ENCODE measurements around the gene ST6GALNAC3. TPM values are rescaled to one million over a fixed set of nuclear protein-coding genes. Genes with fewer than 3 reads are reported as not detected.

ST6GALNAC3 gene
- total RNA-seq, 2 donors from 2014 or later: 0.35 to 2.5 TPM

DNA sequence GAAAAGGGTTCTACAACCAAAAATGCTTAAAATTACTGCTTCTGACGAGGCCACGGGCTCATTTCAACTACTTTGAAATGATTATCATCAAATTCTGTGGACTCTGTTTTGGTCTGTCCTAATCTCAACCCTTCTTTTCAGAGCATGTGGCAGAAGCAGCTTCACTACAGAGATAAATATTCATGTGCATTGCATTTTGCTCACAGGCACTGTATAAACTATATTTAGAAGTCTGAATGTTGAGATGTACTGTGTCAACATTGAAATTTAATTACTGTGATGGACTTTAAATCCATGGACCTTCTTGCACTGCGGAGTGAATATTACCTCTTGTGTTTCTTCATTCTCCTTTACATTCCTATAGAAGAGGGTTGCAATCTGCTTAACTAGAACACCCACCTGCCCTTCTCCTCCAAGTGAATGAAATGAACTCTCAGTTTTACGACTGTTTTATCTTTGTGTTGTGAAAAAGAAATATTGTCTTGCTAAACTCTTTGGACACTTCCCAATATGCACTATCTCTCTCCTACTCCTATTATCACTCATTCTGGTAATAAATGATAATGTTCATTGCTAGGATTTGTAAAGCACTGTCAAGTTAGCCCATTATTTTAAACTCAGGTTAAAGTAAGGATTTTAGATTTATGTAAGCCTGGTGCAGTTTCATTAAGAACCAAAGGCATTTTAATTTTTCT lies 511.6 kb downstream of the ST6GALNAC3 start:
- H3K27ac Mint-ChIP-seq: no peak overlapping the region
- no peak for ATAC-seq (replicated peaks in 1 of 2)
- H3K27me3 Mint-ChIP-seq (ENCODE audit: low read depth): no peaks in the 10 kb centered on the region
- H3K4me3 Mint-ChIP-seq: no peak overlapping the region
- no peaks in the 10 kb centered on the region for H3K36me3 Mint-ChIP-seq (ENCODE audit: insufficient read depth in 2 of 2)
- H3K4me1 Mint-ChIP-seq (ENCODE audit: low read depth): peaks cover 14% of the 10 kb centered on the region
- H3K9me3 Mint-ChIP-seq: no peaks in the 10 kb centered on the region
- DNase-seq: no peak

DNA sequence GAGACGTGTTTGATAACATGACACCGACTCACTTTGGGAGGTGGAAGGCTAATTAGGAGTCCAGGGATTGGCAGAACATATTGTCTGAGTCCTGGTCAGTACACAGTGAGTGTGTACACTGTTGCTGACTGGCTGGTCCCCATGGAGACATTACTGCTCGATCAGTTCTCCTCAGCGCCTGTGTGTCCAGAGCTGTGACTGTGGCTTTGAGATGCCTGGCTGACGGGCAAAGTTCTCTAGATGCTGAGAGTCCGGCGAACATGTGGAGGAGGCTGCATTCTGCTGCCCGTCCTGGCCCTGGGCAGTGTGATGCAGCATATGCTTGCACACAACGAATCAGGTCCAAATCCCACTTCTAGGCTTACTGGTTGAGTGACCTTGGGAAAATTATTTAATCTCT lies 512.7 kb downstream of the ST6GALNAC3 start:
- Mint-ChIP-seq H3K4me3 (no peak overlapping the region), H3K9me3 (no peaks in the 10 kb centered on the region), H3K4me1 (ENCODE audit: low read depth) (peaks cover 14% of the 10 kb centered on the region), H3K36me3 (ENCODE audit: insufficient read depth in 2 of 2) (no peaks in the 10 kb centered on the region), H3K27me3 (ENCODE audit: low read depth) (no peaks in the 10 kb centered on the region), H3K27ac (no peak overlapping the region)
- DNase-seq: no peak
- no peak for ATAC-seq (replicated peaks in 1 of 2)

DNA sequence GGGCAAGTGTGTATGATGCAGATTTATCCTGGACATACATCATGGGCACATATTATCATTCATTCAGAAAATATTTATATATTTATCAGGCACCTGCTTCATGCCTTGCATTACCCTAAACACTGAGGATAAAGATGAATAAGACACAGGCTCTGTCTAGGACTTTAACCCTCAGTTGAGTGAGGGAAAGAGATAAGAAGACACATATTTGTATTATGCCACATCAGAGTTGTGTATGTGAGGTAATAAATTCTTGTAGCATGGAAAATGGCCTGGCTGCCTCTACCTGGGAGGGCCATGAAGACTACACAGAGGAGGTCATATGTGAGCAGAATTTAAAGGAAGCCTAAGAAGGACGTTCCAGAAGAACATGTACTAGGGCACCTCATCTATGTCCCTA lies 516.9 kb downstream of the ST6GALNAC3 start:
- Mint-ChIP-seq H3K9me3 (peaks cover 0 to 2% of the 10 kb centered on the region in 2 donors), H3K36me3 (ENCODE audit: insufficient read depth in 2 of 2) (peaks cover 0 to 2% of the 10 kb centered on the region in 2 donors), H3K27ac (no peak overlapping the region), H3K27me3 (ENCODE audit: low read depth) (no peaks in the 10 kb centered on the region), H3K4me1 (ENCODE audit: low read depth) (no peaks in the 10 kb centered on the region), H3K4me3 (no peak overlapping the region)
- DNase-seq (no peak), ATAC-seq (replicated peaks in 1 of 2) (no peak)

DNA sequence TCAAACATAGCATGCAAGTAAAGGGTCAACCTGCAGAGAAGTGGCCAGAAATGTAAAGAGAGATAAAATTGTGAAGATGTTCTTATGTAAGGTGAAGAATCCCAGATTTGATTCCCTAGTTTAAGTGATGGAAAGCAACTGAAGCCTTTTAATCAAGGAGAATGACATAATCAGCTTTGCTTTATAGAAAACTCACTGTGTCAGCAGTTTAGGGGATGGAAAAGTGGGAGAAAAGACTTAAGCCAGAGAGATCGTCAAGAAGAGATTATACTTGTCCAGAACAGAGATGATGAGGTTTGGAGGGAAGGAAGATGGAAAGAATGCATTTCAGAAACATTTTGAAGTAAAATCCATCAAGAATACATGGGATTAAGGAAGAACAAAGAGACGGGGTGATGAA lies 517.4 kb downstream of the ST6GALNAC3 start:
- peaks cover 0 to 2% of the 10 kb centered on the region in 2 donors for H3K36me3 Mint-ChIP-seq (ENCODE audit: insufficient read depth in 2 of 2)
- no peaks in the 10 kb centered on the region for H3K4me1 Mint-ChIP-seq (ENCODE audit: low read depth)
- H3K4me3 Mint-ChIP-seq: no peak overlapping the region
- H3K27me3 Mint-ChIP-seq (ENCODE audit: low read depth): no peaks in the 10 kb centered on the region
- no peak for DNase-seq
- no peak overlapping the region for H3K27ac Mint-ChIP-seq
- H3K9me3 Mint-ChIP-seq: peaks cover 0 to 2% of the 10 kb centered on the region in 2 donors
- no peak for ATAC-seq (replicated peaks in 1 of 2)

DNA sequence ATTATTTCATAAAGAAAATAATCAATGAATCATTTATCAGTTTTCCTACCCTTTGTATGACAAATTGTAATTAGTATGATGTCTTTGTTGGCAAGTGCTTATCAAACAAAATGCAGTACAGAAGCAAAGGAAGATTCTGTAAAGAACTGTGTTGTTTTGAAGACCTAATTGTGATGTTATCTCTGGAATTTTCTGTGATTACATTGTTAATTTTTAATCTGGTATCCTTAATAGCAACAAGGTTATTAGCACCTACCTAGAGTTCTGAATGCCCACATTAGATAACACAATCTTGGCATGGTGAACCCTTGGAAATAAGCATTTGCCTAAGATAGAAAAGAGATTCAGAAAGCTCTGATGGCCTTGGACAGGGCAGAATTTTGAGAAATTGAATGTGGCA lies 518.6 kb downstream of the ST6GALNAC3 start:
- Mint-ChIP-seq H3K4me1 (ENCODE audit: low read depth) (no peaks in the 10 kb centered on the region), H3K9me3 (peaks cover 0 to 2% of the 10 kb centered on the region in 2 donors), H3K27ac (no peak overlapping the region), H3K27me3 (ENCODE audit: low read depth) (no peaks in the 10 kb centered on the region), H3K4me3 (no peak overlapping the region), H3K36me3 (ENCODE audit: insufficient read depth in 2 of 2) (peaks cover 0 to 2% of the 10 kb centered on the region in 2 donors)
- ATAC-seq (replicated peaks in 1 of 2): no peak
- no peak for DNase-seq

DNA sequence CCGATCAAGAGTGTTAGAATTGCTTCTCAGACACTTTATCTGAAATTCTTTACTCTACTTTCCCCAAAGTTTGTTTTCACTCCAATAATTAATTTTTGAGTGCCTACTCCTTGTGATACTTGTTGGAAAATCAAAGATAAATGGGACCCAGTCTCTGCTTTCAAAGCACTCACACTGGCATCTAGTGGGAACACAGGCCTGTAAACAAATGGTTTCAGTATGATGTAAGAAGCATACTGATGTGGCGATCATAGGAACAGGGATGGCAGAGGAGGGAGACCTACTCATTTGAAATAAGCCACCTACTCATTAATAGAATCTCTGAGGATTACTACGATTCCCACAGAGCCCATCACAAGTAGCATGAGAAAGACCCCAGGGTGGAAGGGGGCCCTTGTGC lies 519.1 kb downstream of the ST6GALNAC3 start:
- ATAC-seq (replicated peaks in 1 of 2) (no peak), DNase-seq (no peak)
- H3K36me3 Mint-ChIP-seq (ENCODE audit: insufficient read depth in 2 of 2): peaks cover 0 to 2% of the 10 kb centered on the region in 2 donors
- H3K4me3 Mint-ChIP-seq: no peak overlapping the region
- no peaks in the 10 kb centered on the region for H3K4me1 Mint-ChIP-seq (ENCODE audit: low read depth)
- H3K27me3 Mint-ChIP-seq (ENCODE audit: low read depth): no peaks in the 10 kb centered on the region
- no peak overlapping the region for H3K27ac Mint-ChIP-seq
- peaks cover 0 to 2% of the 10 kb centered on the region in 2 donors for H3K9me3 Mint-ChIP-seq

DNA sequence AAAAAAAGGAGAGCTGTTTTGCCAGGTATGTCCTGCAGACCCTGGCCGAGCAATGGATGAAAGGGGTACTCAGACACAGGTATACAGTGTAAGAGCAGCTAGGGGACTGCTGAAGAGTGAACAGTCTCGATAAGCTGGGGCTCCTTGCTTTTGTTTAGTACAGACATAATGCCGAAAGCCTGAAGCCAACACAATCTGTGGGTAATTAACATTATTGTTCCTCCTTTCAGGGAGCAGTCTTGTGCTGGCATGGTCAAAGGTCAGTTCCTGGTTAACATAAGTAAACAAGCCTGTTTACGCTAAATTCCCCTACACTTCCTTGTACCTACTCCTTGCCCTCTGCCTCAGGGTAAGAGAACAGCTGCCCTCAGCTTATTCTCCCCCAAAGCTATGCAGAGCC lies 520.5 kb downstream of the ST6GALNAC3 start:
- Mint-ChIP-seq H3K4me1 (ENCODE audit: low read depth) (no peaks in the 10 kb centered on the region), H3K4me3 (no peak overlapping the region), H3K9me3 (peaks cover 0 to 2% of the 10 kb centered on the region in 2 donors), H3K27ac (no peak overlapping the region), H3K27me3 (ENCODE audit: low read depth) (no peaks in the 10 kb centered on the region), H3K36me3 (ENCODE audit: insufficient read depth in 2 of 2) (peaks cover 0 to 2% of the 10 kb centered on the region in 2 donors)
- ATAC-seq (replicated peaks in 1 of 2) (no peak), DNase-seq (no peak)

DNA sequence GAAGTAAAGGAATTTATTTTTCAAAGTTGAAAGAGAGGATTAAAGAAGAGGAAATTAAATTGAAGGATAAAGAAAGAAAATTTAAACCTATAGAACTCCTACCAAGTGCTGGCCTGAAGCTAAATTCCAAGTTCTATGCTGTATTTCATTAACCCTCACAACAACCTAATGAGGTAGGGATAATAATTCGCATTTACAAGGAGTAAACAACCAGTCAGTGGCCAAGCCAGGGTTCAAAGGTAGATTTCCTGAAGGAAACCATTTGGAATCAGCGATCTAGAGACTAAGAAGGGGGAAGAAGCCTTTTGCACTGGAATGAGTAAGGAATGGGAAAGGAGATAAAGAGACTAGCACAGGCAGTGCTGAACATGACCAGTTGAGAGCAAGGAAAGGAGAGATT lies 526.9 kb downstream of the ST6GALNAC3 start:
- Mint-ChIP-seq H3K27me3 (ENCODE audit: low read depth) (no peaks in the 10 kb centered on the region), H3K9me3 (no peaks in the 10 kb centered on the region), H3K27ac (no peak overlapping the region), H3K4me3 (no peak overlapping the region), H3K4me1 (ENCODE audit: low read depth) (no peaks in the 10 kb centered on the region), H3K36me3 (ENCODE audit: insufficient read depth in 2 of 2) (no peaks in the 10 kb centered on the region)
- DNase-seq: no peak
- no peak for ATAC-seq (replicated peaks in 1 of 2)

DNA sequence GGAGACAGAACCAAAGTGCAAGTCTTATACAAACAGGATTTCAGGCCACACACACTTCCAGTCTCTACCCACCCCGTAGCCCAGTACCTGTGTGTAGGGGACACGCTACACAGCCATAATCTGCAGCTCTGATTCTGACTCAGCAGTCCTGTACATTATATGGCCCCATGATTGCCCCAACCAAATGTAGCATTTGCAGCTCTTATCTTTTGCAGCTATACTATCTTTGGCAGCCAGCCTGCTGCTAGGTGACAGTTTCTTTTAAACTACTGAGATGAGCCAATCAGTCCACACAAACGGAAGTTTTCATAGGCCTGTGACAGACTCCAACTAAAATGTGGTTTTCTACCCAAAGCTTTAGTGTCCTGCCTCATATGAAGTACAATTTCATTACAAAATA lies 533.2 kb downstream of the ST6GALNAC3 start:
- DNase-seq (no peak), ATAC-seq (replicated peaks in 1 of 2) (no peak)
- no peaks in the 10 kb centered on the region for H3K27me3 Mint-ChIP-seq (ENCODE audit: low read depth)
- H3K27ac Mint-ChIP-seq: no peak overlapping the region
- no peaks in the 10 kb centered on the region for H3K4me1 Mint-ChIP-seq (ENCODE audit: low read depth)
- no peaks in the 10 kb centered on the region for H3K36me3 Mint-ChIP-seq (ENCODE audit: insufficient read depth in 2 of 2)
- H3K9me3 Mint-ChIP-seq: no peaks in the 10 kb centered on the region
- H3K4me3 Mint-ChIP-seq: no peak overlapping the region

DNA sequence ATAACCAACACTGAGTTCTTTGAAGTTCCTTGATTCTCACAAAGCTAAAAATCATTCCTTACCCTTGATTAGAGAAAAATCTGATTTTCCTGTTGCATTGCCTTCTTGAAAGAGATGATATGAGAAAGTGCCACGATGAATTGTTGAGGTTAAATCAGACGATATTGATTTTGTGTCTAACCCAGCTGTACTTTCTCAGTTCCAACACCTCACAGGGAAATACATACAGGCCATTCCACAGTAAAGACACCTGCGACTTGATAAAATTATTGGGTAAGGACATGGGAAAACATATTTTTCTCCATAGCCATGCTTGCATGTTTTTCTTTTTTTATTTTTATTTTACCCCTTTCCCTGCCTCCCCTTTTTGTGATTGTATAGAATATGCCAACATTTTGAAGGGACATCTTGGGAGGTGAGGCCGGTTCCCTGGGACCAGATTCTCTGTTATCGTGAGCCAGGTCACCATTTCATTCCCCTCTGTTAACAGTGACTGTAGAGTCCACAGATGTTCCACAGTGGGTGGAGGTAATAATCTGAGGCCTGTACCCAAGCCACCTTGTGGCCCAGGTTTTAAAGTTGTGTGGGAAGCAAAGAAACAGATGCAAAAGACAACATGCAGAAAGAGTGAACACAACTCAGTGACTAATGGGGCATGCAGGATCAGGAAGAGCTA lies 537.4 kb downstream of the ST6GALNAC3 start:
- Mint-ChIP-seq H3K27ac (no peak overlapping the region), H3K4me3 (no peak overlapping the region), H3K36me3 (ENCODE audit: insufficient read depth in 2 of 2) (no peaks in the 10 kb centered on the region), H3K9me3 (no peaks in the 10 kb centered on the region), H3K4me1 (ENCODE audit: low read depth) (no peaks in the 10 kb centered on the region), H3K27me3 (ENCODE audit: low read depth) (no peaks in the 10 kb centered on the region)
- DNase-seq (no peak), ATAC-seq (replicated peaks in 1 of 2) (no peak)

DNA sequence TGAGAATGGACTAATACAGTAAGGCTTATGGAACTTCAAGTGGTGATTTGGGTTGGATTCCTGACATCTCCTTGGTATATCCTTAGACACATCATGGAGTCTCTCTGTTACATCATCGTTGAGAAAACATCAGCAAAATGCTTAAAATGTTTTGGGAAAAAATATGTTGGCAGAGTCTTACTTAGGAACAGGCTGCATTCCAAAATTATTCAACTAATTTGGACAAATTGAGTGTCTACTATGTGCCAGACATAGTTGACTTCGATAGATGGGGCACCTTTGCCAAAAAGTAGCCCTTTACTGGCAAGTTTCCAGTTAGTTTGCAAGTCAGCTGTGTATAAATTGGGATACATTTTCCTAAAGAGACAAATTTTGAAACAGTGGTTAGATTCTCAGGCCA lies 539.3 kb downstream of the ST6GALNAC3 start:
- H3K27ac Mint-ChIP-seq: no peak overlapping the region
- no peaks in the 10 kb centered on the region for H3K9me3 Mint-ChIP-seq
- no peak for ATAC-seq (replicated peaks in 1 of 2)
- H3K4me3 Mint-ChIP-seq: no peak overlapping the region
- no peaks in the 10 kb centered on the region for H3K36me3 Mint-ChIP-seq (ENCODE audit: insufficient read depth in 2 of 2)
- no peaks in the 10 kb centered on the region for H3K4me1 Mint-ChIP-seq (ENCODE audit: low read depth)
- no peaks in the 10 kb centered on the region for H3K27me3 Mint-ChIP-seq (ENCODE audit: low read depth)
- no peak for DNase-seq

DNA sequence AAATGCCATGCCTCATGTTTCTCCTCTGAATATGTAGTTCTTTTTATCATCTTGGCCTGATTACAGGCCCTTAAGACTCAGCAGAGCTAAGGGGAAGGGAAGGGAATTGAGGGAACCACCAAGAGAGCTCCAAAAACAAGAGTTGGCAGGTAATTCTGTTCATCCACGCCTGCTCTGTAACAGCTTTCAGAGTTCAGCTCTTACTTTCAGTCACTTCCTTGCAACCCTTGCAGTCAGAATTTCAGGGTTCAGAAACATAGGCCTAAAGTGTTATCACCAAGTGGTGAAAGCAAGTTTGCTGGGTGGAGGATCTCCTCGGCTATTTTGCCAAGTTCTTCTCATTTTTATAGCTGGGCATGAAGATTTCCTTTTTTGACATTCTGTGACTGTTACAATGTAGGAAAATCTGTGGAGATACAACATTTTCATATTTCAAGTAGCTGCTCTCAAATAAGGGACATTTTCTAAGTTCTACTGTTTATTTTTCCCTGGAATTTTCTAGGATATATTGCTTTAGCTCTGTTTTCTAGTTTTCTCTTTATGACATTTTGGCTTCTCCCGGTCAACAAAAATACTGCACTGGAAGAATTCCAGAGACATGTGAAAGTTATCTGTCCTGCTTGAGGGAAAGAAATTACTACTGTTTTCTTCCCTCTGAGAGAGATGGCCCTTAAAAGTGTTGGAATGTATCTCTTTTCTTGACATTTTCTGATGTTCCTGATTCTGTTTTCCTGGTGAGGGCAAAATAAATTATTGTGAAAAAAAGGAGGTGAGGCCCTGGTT lies 540.9 kb downstream of the ST6GALNAC3 start:
- no peaks in the 10 kb centered on the region for H3K9me3 Mint-ChIP-seq
- no peak for DNase-seq

DNA sequence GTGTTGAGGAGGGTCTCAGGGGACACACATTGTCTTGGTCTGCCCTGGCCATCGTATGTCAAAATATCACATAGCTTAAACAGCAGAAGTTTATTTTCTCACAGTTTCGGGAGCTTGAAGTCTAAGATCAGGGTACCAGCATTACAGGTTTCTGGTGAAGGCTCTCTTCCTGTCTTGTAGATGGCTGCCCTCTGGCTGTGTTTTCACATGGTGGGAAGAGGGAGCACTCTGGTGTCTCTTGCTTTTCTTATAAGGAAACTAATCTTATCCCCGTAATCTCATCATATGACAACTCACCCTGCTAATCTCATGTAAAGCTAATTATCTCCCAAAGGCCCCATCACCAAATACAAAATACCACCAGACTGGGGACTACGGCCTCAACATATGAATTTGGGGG lies 545.8 kb downstream of the ST6GALNAC3 start:
- Mint-ChIP-seq H3K9me3 (no peaks in the 10 kb centered on the region), H3K27ac (no peak overlapping the region), H3K4me3 (no peak overlapping the region), H3K4me1 (ENCODE audit: low read depth) (no peaks in the 10 kb centered on the region), H3K36me3 (ENCODE audit: insufficient read depth in 2 of 2) (no peaks in the 10 kb centered on the region), H3K27me3 (ENCODE audit: low read depth) (no peaks in the 10 kb centered on the region)
- no peak for DNase-seq
- no peak for ATAC-seq (replicated peaks in 1 of 2)

More for the DNA sequence above, 540.9 kb downstream of the ST6GALNAC3 start:
- ATAC-seq (replicated peaks in 1 of 2): no peak
- no peaks in the 10 kb centered on the region for H3K4me1 Mint-ChIP-seq (ENCODE audit: low read depth)
- no peaks in the 10 kb centered on the region for H3K36me3 Mint-ChIP-seq (ENCODE audit: insufficient read depth in 2 of 2)
- H3K27me3 Mint-ChIP-seq (ENCODE audit: low read depth): no peaks in the 10 kb centered on the region
- H3K4me3 Mint-ChIP-seq: no peak overlapping the region
- no peak overlapping the region for H3K27ac Mint-ChIP-seq
